Mesenchymal stem cell (in vitro differentiated cells and primary cell): Measurements from ENCODE around the gene MTHFSD.

Experiments
- DNase-seq: peaks from one replicate; pipeline ENCODE4 v3.0.0-alpha.2; 2013
- H2AFZ ChIP-seq: one replicate; pipeline ENCODE4 v1.6.1; 2013; ENCODE audit warnings: low read depth, mild to moderate bottlenecking, control low read depth, inconsistent platforms, low read length, moderate library complexity
- H2AK5ac ChIP-seq: 2 replicates; pipeline ENCODE4 v1.6.1; 2013; ENCODE audit warnings: low read length, moderate library complexity, mild to moderate bottlenecking, inconsistent platforms; ENCODE audit not compliant: severe bottlenecking
- H2BK120ac ChIP-seq: one replicate; pipeline ENCODE4 v1.6.1; 2013; ENCODE audit warnings: low read depth, mild to moderate bottlenecking, inconsistent platforms, low read length, moderate library complexity
- H2BK12ac ChIP-seq, 2 experiments: one replicate each; pipeline ENCODE4 v1.6.1; 2013; ENCODE audit warnings: inconsistent platforms in 2 of 2, low read length in 2 of 2, mild to moderate bottlenecking in 2 of 2, moderate library complexity in 2 of 2, control low read depth in 1 of 2
- H2BK15ac ChIP-seq: one replicate; pipeline ENCODE4 v1.6.1; 2013; ENCODE audit warnings: mild to moderate bottlenecking, low read depth, inconsistent platforms; ENCODE audit not compliant: poor library complexity, severe bottlenecking
- H2BK5ac ChIP-seq: 2 replicates; pipeline ENCODE4 v1.6.1; 2013; ENCODE audit warnings: low read depth, mild to moderate bottlenecking, low read length, control low read depth, inconsistent platforms; ENCODE audit not compliant: poor library complexity, severe bottlenecking
- H3K14ac ChIP-seq, 2 experiments: one replicate each; pipeline ENCODE4 v1.6.1; 2013; ENCODE audit warnings: inconsistent platforms in 2 of 2, low read length in 2 of 2, control low read depth in 1 of 2, mild to moderate bottlenecking in 1 of 2, moderate library complexity in 1 of 2
- H3K18ac ChIP-seq, 2 experiments: one replicate each; pipeline ENCODE4 v1.6.1; 2013; ENCODE audit warnings: inconsistent platforms in 2 of 2, low read length in 2 of 2, control low read depth in 1 of 2, low read depth in 1 of 2, mild to moderate bottlenecking in 1 of 2
- H3K23ac ChIP-seq, 2 experiments: one replicate each; pipeline ENCODE4 v1.6.1; 2013; ENCODE audit warnings: inconsistent platforms in 2 of 2, low read length in 2 of 2, mild to moderate bottlenecking in 2 of 2, moderate library complexity in 2 of 2, control low read depth in 1 of 2
- H3K27ac ChIP-seq: 2 replicates; pipeline ENCODE4 v1.5.1; 2013; ENCODE audit warnings: mild to moderate bottlenecking, moderate library complexity, low read length, control low read depth, inconsistent platforms; ENCODE audit not compliant: poor library complexity, severe bottlenecking
- H3K27me3 ChIP-seq, 2 experiments: 2 replicates each; pipeline versions ENCODE4 v1.6.1 to v1.7.0; 2013; ENCODE audit warnings: low read length in 2 of 2, mild to moderate bottlenecking in 2 of 2, moderate library complexity in 2 of 2, control low read depth in 1 of 2, inconsistent platforms in 1 of 2; ENCODE audit not compliant: control insufficient read depth in 1 of 2, insufficient read depth in 1 of 2
- H3K36me3 ChIP-seq, 2 experiments: 2 replicates each; pipeline versions ENCODE4 v1.6.1 to v1.7.0; 2013; ENCODE audit warnings: low read length in 2 of 2, control low read depth in 1 of 2, inconsistent platforms in 1 of 2, low read depth in 1 of 2, mild to moderate bottlenecking in 1 of 2; ENCODE audit not compliant: insufficient read depth in 2 of 2, control insufficient read depth in 1 of 2
- H3K4ac ChIP-seq, 2 experiments: one replicate each; pipeline ENCODE4 v1.6.1; 2013; ENCODE audit warnings: inconsistent platforms in 2 of 2, low read length in 2 of 2, mild to moderate bottlenecking in 2 of 2, moderate library complexity in 2 of 2, control low read depth in 1 of 2, low read depth in 1 of 2
- H3K4me1 ChIP-seq: 2 replicates; pipeline ENCODE4 v1.6.1; 2013; ENCODE audit warnings: low read depth, low read length, control low read depth; ENCODE audit not compliant: control insufficient read depth, insufficient read depth
- H3K4me2 ChIP-seq: 2 replicates; pipeline ENCODE4 v1.6.1; 2013; ENCODE audit warnings: low read length, mild to moderate bottlenecking, inconsistent platforms; ENCODE audit not compliant: poor library complexity, severe bottlenecking
- H3K4me3 ChIP-seq, 2 experiments: 2 replicates each; pipeline versions ENCODE4 v1.5.1 to v1.7.0; 2013; ENCODE audit warnings: low read length in 2 of 2, mild to moderate bottlenecking in 2 of 2, control low read depth in 1 of 2, low read depth in 1 of 2; ENCODE audit not compliant: insufficient read depth in 1 of 2
- H3K79me1 ChIP-seq: replicated peaks from 2 replicates; pipeline ENCODE4 v1.6.1; 2013; ENCODE audit warnings: mild to moderate bottlenecking, control low read depth, low read length, inconsistent platforms; ENCODE audit not compliant: poor library complexity, severe bottlenecking
- H3K9ac ChIP-seq: 2 replicates; pipeline ENCODE4 v1.7.0; 2013; ENCODE audit warnings: mild to moderate bottlenecking, low read length, moderate library complexity
- H3K9me3 ChIP-seq: 2 replicates; pipeline ENCODE4 v1.7.0; 2013; ENCODE audit warnings: mild to moderate bottlenecking, low read length; ENCODE audit not compliant: control insufficient read depth
- H4K8ac ChIP-seq: one replicate; pipeline ENCODE4 v1.6.1; 2013; ENCODE audit warnings: inconsistent platforms, mild to moderate bottlenecking, low read length, moderate library complexity
- H4K91ac ChIP-seq: one replicate; pipeline ENCODE4 v1.6.1; 2013; ENCODE audit warnings: mild to moderate bottlenecking, low read length, inconsistent platforms
- WGBS: methylation state at CpG from one replicate; pipeline ENCODE4 v1.1.7; 2013; ENCODE audit warnings: mixed read lengths; 5-methylcytosine and 5-hydroxymethylcytosine counted together

Gene MTHFSD

DNA sequence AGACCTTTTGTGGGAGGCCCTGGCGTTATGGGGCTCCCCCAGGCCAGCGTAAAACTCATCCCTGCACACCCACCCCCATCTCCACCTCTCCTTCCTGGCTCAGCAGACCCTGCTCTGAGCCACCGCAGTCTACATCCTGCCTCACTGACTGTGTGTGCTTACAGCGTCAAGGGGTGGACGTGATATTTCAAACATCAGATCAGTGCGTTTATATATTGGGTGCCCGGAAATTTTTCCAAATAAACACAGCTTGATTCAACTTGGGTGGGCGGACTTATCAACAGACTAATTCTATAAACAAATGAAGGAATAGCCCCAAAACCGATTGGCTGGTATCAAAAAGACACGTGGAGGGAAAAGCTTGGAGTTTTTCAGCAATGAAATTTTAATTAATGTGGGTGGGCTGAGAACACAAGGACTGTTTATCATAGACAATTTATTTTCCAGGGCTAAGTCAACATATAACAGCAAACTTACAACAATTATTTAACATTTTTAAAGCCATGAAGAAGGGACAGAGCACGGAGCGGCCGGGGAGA, 23.1 kb upstream of the MTHFSD start, which contains the start of gene FOXL1:
Gene FOXL1, plus strand, starts transcription at position 489 of the 539 bp plus-strand sequence. CDS start 175 bp downstream, outside the sequence.
- Histone ChIP-seq H2AFZ (no peak within 1 kb of the TSS), H3K9ac (peak within 1 kb of the TSS; percentile 86), H3K4ac (peak within 1 kb of the TSS; percentile 95 to 100), H4K8ac (peak within 1 kb of the TSS; percentile 100), H3K23ac (peak within 1 kb of the TSS in 1 of 2 experiments; percentile 96), H3K9me3 (no peaks in the 10 kb centered on the region), H4K91ac (peak within 1 kb of the TSS; percentile 100), H3K14ac (peak within 1 kb of the TSS in 1 of 2 experiments; percentile 100), H3K18ac (peak within 1 kb of the TSS; percentile 99 to 100), H3K27me3 (peaks cover 0 to 9% of the 10 kb centered on the region in 2 experiments), H3K4me1 (peaks cover 41% of the 10 kb centered on the region), H2BK12ac (peak within 1 kb of the TSS; percentile 91 to 99), H3K27ac (peak within 1 kb of the TSS; percentile 96), H2BK120ac (peak within 1 kb of the TSS; percentile 97), H2BK15ac (peak within 1 kb of the TSS; percentile 100), H3K4me2 (peak within 1 kb of the TSS; percentile 88), H2BK5ac (peak within 1 kb of the TSS; percentile 96), H3K79me1 (peaks cover 1% of the 10 kb centered on the region), H3K4me3 (peak within 1 kb of the TSS; percentile 52 to 86), H2AK5ac (peak within 1 kb of the TSS; percentile 98), H3K36me3 (peaks cover 0 to 4% of the 10 kb centered on the region in 2 experiments)
- 3% methylated on average over 11 of the region's 13 CpGs for WGBS
- DNase-seq: peak; percentile 91

DNA sequence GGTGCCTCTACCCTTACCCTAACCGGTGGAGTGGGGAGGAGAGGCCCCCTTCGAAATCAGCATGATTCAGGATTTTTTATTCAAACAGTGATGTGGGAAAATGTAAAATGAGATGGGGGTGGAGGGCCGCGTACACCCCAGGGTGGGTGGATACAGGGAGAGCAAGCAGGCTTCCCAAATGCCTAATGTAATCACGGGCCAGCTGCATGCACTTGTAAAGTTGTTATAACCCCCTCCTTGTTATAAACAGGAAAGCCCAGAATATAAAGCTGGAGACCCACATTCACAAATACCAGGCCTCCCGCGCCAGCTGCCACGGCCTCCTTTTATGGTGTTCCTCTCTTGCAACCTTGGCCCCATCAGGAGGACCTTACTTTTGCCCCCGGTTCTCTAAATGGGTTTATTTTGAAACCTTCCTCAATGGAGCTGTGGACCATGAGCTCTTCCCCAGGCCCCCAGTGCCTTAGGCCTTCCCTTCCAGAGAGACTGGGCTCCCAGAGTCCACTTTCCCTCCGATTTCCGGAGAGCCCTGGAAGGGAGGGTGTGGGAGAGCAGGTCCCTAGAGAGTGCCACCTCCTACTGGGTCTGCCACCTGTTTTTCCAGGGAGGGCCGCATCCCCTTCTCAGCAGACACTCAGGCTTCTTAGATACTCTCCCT, 22.4 kb upstream of the MTHFSD start:
- Histone ChIP-seq H3K27me3 (peaks cover 0 to 12% of the 10 kb centered on the region in 2 experiments), H3K18ac (peak overlapping the region; percentile 84 to 93), H4K8ac (peak overlapping the region; percentile 90), H3K4me2 (peak overlapping the region; percentile 88), H3K36me3 (peaks cover 0 to 7% of the 10 kb centered on the region in 2 experiments), H3K4ac (peak overlapping the region; percentile 93 to 95), H3K14ac (no peak overlapping the region), H2BK12ac (peak overlapping the region; percentile 91 to 99), H4K91ac (peak overlapping the region; percentile 89), H3K4me3 (peak overlapping the region in 1 of 2 experiments; percentile 86), H3K27ac (peak overlapping the region; percentile 96), H3K23ac (peak overlapping the region in 1 of 2 experiments; percentile 75), H2BK5ac (peak overlapping the region; percentile 87), H2AFZ (no peak overlapping the region), H3K79me1 (no peaks in the 10 kb centered on the region), H2AK5ac (peak overlapping the region; percentile 98), H3K4me1 (peaks cover 48% of the 10 kb centered on the region), H2BK120ac (peak overlapping the region; percentile 56), H3K9ac (peak overlapping the region; percentile 86), H3K9me3 (no peaks in the 10 kb centered on the region), H2BK15ac (peak overlapping the region; percentile 56)
- WGBS: 3% methylated on average over 11 of the region's 12 CpGs
- DNase-seq: peak; percentile 84

- H3K4me3 ChIP-seq: peak overlapping the region; percentile 62 to 86
- no peaks in the 10 kb centered on the region for H3K79me1 ChIP-seq
- H3K23ac ChIP-seq: peak overlapping the region in 1 of 2 experiments; percentile 24
- H4K8ac ChIP-seq: peak overlapping the region; percentile 74
- peak overlapping the region; percentile 55 to 58 for H2BK12ac ChIP-seq
- H2BK120ac ChIP-seq: no peak overlapping the region
- peak overlapping the region; percentile 68 for H2BK15ac ChIP-seq
- H3K36me3 ChIP-seq: peaks cover 0 to 10% of the 10 kb centered on the region in 2 experiments
- peaks cover 54% of the 10 kb centered on the region for H3K4me1 ChIP-seq
- peak overlapping the region; percentile 72 for H3K4me2 ChIP-seq
- DNase-seq: peak; percentile 74
- peak overlapping the region; percentile 14 to 84 for H3K4ac ChIP-seq
- peak overlapping the region; percentile 63 to 86 for H3K18ac ChIP-seq
- WGBS: 2% methylated on average over 32 of the region's 33 CpGs
- peak overlapping the region in 1 of 2 experiments; percentile 50 for H3K14ac ChIP-seq
- no peaks in the 10 kb centered on the region for H3K9me3 ChIP-seq
- peak overlapping the region; percentile 83 for H2BK5ac ChIP-seq
- peaks cover 0 to 18% of the 10 kb centered on the region in 2 experiments for H3K27me3 ChIP-seq
- H3K9ac ChIP-seq: peak overlapping the region; percentile 86
- H3K27ac ChIP-seq: peak overlapping the region; percentile 96
- peak overlapping the region; percentile 83 for H4K91ac ChIP-seq
- no peak overlapping the region for H2AFZ ChIP-seq
- H2AK5ac ChIP-seq: peak overlapping the region; percentile 21
These were observed 21.7 kb upstream of the MTHFSD start for GRCh38 chr16:86576591-86577313.
